ENCODE data around the gene SKA2. TPM values are rescaled to one million over a fixed set of nuclear protein-coding genes. Genes with fewer than 3 reads are reported as not detected.

The SKA2 gene
- total and polyA plus RNA-seq, 2 donors (not counting 3 experiments of a cell fraction or from before 2014, with no cell fraction given), result 12.9 to 79.6 TPM

DNA sequence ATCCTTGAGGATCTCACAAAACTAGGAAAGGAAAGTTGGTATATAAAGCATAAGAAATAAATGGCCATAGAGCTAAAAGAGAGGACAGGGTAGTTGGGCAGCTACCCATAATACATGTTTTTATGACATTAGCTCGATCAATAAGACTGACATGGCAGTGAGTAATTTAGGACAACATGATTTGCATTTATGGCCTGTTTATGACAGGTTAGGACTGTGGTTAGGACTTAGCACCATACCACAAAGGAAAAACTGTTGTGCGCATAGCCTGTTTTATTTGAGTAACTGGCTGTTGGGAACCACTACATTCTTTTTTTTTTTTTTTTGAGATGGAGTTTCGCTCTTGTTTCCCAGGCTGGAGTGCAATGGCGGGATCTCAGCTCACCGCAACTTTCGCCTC, 30.3 kb downstream of the SKA2 start:
- intact Hi-C loops (cut with micrococcal nuclease) (no loop called here), dilution Hi-C loops (cut with MboI; ENCODE audit: extremely low pct_ligation_motif_present, low sequenced_read_pairs) (no loop called here)
- Histone ChIP-seq H3K27me3 (ENCODE audit: control insufficient read depth in 2 of 2, insufficient read depth in 2 of 2, low read length in 2 of 2) (no peaks in the 10 kb centered on the region), H3K79me2 (ENCODE audit: control insufficient read depth, insufficient read depth, low read length) (peaks cover 16% of the 10 kb centered on the region), H3K27ac (ENCODE audit: insufficient read depth, low read depth, low read length) (no peak overlapping the region), H3K9ac (replicated peaks; ENCODE audit: extremely low read depth, insufficient read depth, low read length) (no peak overlapping the region), H3K4me3 (replicated peaks in 1 of 3; ENCODE audit: insufficient read depth in 1 of 3, low read depth in 1 of 3, low read length in 3 of 3) (no peak overlapping the region), H3K4me1 (ENCODE audit: control insufficient read depth, extremely low read depth, insufficient read depth, low read length) (no peaks in the 10 kb centered on the region), H2AFZ (ENCODE audit: low read depth, low read length) (no peak overlapping the region), H4K20me1 (replicated peaks; ENCODE audit: control insufficient read depth, extremely low read depth, insufficient read depth, low read length) (no peaks in the 10 kb centered on the region), H3K36me3 (ENCODE audit: control insufficient read depth in 2 of 2, extremely low read depth in 1 of 2, insufficient read depth in 2 of 2, low read length in 2 of 2) (no peaks in the 10 kb centered on the region), H3K9me1 (replicated peaks; ENCODE audit: control insufficient read depth, extremely low read depth, insufficient read depth, low read length) (no peaks in the 10 kb centered on the region), H3K9me3 (replicated peaks; ENCODE audit: control insufficient read depth, insufficient read depth, low read length) (no peaks in the 10 kb centered on the region), H3K4me2 (ENCODE audit: insufficient read depth, low read length) (no peak overlapping the region)
- BruUV-seq (replicated peaks), result no TSS peak
- CTCF ChIA-PET, result no interaction called here
- FAIRE-seq (no peak), DNase-seq (ENCODE audit: low read depth, low spot score) (no peak)
- no peak for TF ChIP-seq POLR2A (IDR thresholded peaks at IDR 0.05; ENCODE audit: low read depth, low read length)
- TF ChIP-seq POLR2AphosphoS5 (IDR thresholded peaks at IDR 0.05; ENCODE audit: insufficient read depth, low read depth, low read length), result no peak
- no peak for TF ChIP-seq EZH2 (IDR thresholded peaks at IDR 0.05; ENCODE audit: borderline replicate concordance, low read depth, low read length, severe bottlenecking)
- no peak for TF ChIP-seq CTCF (IDR thresholded peaks at IDR 0.05; ENCODE audit: extremely low read depth in 1 of 2, insufficient read depth in 1 of 2, low read depth in 1 of 2, low read length in 2 of 2)
- no peak for TF ChIP-seq JUN (IDR thresholded peaks at IDR 0.05; ENCODE audit: borderline replicate concordance, insufficient read depth, insufficient read length, low read depth)
- POLR2A ChIA-PET, result no interaction called here

GRCh38 chr17:59121901-59122480, 33.0 kb downstream of the SKA2 start:
- dilution Hi-C loops (cut with MboI; ENCODE audit: extremely low pct_ligation_motif_present, low sequenced_read_pairs), result no loop called here
- intact Hi-C loops (cut with micrococcal nuclease), result no loop called here
- Histone ChIP-seq H3K4me1 (ENCODE audit: control insufficient read depth, extremely low read depth, insufficient read depth, low read length) (no peaks in the 10 kb centered on the region), H3K9me3 (replicated peaks; ENCODE audit: control insufficient read depth, insufficient read depth, low read length) (no peaks in the 10 kb centered on the region), H2AFZ (ENCODE audit: low read depth, low read length) (no peak overlapping the region), H3K27me3 (ENCODE audit: control insufficient read depth in 2 of 2, insufficient read depth in 2 of 2, low read length in 2 of 2) (no peaks in the 10 kb centered on the region), H3K4me2 (ENCODE audit: insufficient read depth, low read length) (no peak overlapping the region), H3K36me3 (ENCODE audit: control insufficient read depth in 2 of 2, extremely low read depth in 1 of 2, insufficient read depth in 2 of 2, low read length in 2 of 2) (peaks cover 2 to 3% of the 10 kb centered on the region in 2 experiments), H3K4me3 (replicated peaks in 1 of 3; ENCODE audit: insufficient read depth in 1 of 3, low read depth in 1 of 3, low read length in 3 of 3) (no peak overlapping the region), H3K9ac (replicated peaks; ENCODE audit: extremely low read depth, insufficient read depth, low read length) (no peak overlapping the region), H4K20me1 (replicated peaks; ENCODE audit: control insufficient read depth, extremely low read depth, insufficient read depth, low read length) (no peaks in the 10 kb centered on the region), H3K27ac (ENCODE audit: insufficient read depth, low read depth, low read length) (no peak overlapping the region), H3K79me2 (ENCODE audit: control insufficient read depth, insufficient read depth, low read length) (peaks cover 19% of the 10 kb centered on the region), H3K9me1 (replicated peaks; ENCODE audit: control insufficient read depth, extremely low read depth, insufficient read depth, low read length) (no peaks in the 10 kb centered on the region)
- ChIA-PET POLR2A (no interaction called here), CTCF (interaction anchor here (1.6 kb wide), 1 partner anchor 10 kb away, joined by 4 read pairs; no protein-coding TSS in a partner anchor)
- FAIRE-seq (no peak), DNase-seq (ENCODE audit: low read depth, low spot score) (no peak)
- TF ChIP-seq POLR2A (IDR thresholded peaks at IDR 0.05; ENCODE audit: low read depth, low read length) (no peak), GATA2 (IDR thresholded peaks at IDR 0.05; ENCODE audit: insufficient read depth, insufficient read length, low read depth, low read length) (no peak), EZH2 (IDR thresholded peaks at IDR 0.05; ENCODE audit: borderline replicate concordance, low read depth, low read length, severe bottlenecking) (no peak), MYC (IDR thresholded peaks at IDR 0.05; ENCODE audit: low read depth, low read length) (no peak), POLR2AphosphoS5 (IDR thresholded peaks at IDR 0.05; ENCODE audit: insufficient read depth, low read depth, low read length) (no peak), JUN (IDR thresholded peaks at IDR 0.05; ENCODE audit: borderline replicate concordance, insufficient read depth, insufficient read length, low read depth) (no peak), CTCF (IDR thresholded peaks at IDR 0.05; ENCODE audit: extremely low read depth in 1 of 2, insufficient read depth in 1 of 2, low read depth in 1 of 2, low read length in 2 of 2) (no peak), FOS (IDR thresholded peaks at IDR 0.05; ENCODE audit: borderline replicate concordance, insufficient read depth, low read length) (no peak)
- TF ChIP-seq, protein P1, sequence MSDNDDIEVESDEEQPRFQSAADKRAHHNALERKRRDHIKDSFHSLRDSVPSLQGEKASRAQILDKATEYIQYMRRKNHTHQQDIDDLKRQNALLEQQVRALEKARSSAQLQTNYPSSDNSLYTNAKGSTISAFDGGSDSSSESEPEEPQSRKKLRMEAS (IDR thresholded peaks at IDR 0.05; ENCODE audit: insufficient read depth, insufficient read length), result no peak
- BruUV-seq (replicated peaks), result no TSS peak
